ENCODE measurements around the gene CGB5.
"Not testable (repeated sequence)": the region's sequence is repeated elsewhere in the genome, so short reads cannot be mapped to it uniquely, and the experiment has no call there.

The CGB5 gene

GRCh38 chr19:49043548-49043947 is at the start of gene CGB5:
TSS of gene CGB5 (plus strand) at chr19:49043848. CDS start at chr19:49044210, 362 bp downstream.
- DNase-seq: not testable (repeated sequence)

- no peak for DNase-seq
These were observed 49.6 kb upstream of the CGB5 start for GRCh38 chr19:48994035-48994386.

GRCh38 chr19:48997972-48998371 is 45.7 kb upstream of the CGB5 start:
- peak; percentile 36 to 41 for DNase-seq

GRCh38 chr19:48999481-49000325 is 43.9 kb upstream of the CGB5 start:
- peak; percentile 62 to 65 for DNase-seq

- no peak for DNase-seq
These were observed 39.5 kb upstream of the CGB5 start for GRCh38 chr19:49004133-49004532.

GRCh38 chr19:49004964-49005614 is 38.6 kb upstream of the CGB5 start:
- DNase-seq: no peak

- DNase-seq: no peak
These were observed 36.7 kb upstream of the CGB5 start for GRCh38 chr19:49006905-49007304.

- DNase-seq: no peak
These were observed 33.8 kb upstream of the CGB5 start for GRCh38 chr19:49009828-49010227.

GRCh38 chr19:49010453-49010852 is 33.2 kb upstream of the CGB5 start:
- DNase-seq: no peak

GRCh38 chr19:49011194-49011593 is 32.5 kb upstream of the CGB5 start:
- DNase-seq: no peak

GRCh38 chr19:49014123-49014869 is 29.4 kb upstream of the CGB5 start:
- DNase-seq: no peak

- no peak for DNase-seq
These were observed 28.8 kb upstream of the CGB5 start for GRCh38 chr19:49014870-49015255.

GRCh38 chr19:49016067-49016839 is 27.4 kb upstream of the CGB5 start:
- DNase-seq: no peak

GRCh38 chr19:49017041-49017665 is 26.5 kb upstream of the CGB5 start, which contains the start of gene LHB:
TSS of gene LHB (minus strand) at chr19:49017091. CDS start at chr19:49017081, 10 bp downstream.
- no peak for DNase-seq

- peak; percentile 51 to 57 for DNase-seq
These were observed 25.8 kb upstream of the CGB5 start for GRCh38 chr19:49017666-49018351.

- not testable (repeated sequence) for DNase-seq
These were observed 25.0 kb upstream of the CGB5 start for GRCh38 chr19:49018388-49019241.

GRCh38 chr19:49019242-49019932 is 24.3 kb upstream of the CGB5 start:
- peak; percentile 47 to 48 for DNase-seq

- DNase-seq: no peak
These were observed 23.3 kb upstream of the CGB5 start for GRCh38 chr19:49020342-49020741.

- no peak for DNase-seq
These were observed 22.4 kb upstream of the CGB5 start for GRCh38 chr19:49020931-49021895.

Data from activated CD4-positive, alpha-beta T cell treated with anti-CD3 and anti-CD28 coated beads, Interleukin-2, amount 50 U/mL, for 4 hours (primary cell).